ENCODE data around the gene PTPN23. TPM values are rescaled to one million over a fixed set of nuclear protein-coding genes. Genes with fewer than 3 reads are reported as not detected.
A peak's percentile ranks its signal among the peaks of the same experiment; 100 is the strongest.

PTPN23 gene
- total RNA-seq, 2 donors from 2014 or later, result 44.2 to 54.1 TPM

- Mint-ChIP-seq H3K4me1 (peaks cover 9% of the 10 kb centered on the region), H3K4me3 (no peak overlapping the region), H3K27ac (no peak overlapping the region), H3K27me3 (ENCODE audit: insufficient read depth) (no peaks in the 10 kb centered on the region), H3K9me3 (no peaks in the 10 kb centered on the region), H3K36me3 (ENCODE audit: low read depth) (peaks cover 22% of the 10 kb centered on the region)
- no peak for DNase-seq
- H3K4me3 ChIP-seq (ENCODE audit: low read length), result no peak overlapping the region
- TF ChIP-seq, protein P1, sequence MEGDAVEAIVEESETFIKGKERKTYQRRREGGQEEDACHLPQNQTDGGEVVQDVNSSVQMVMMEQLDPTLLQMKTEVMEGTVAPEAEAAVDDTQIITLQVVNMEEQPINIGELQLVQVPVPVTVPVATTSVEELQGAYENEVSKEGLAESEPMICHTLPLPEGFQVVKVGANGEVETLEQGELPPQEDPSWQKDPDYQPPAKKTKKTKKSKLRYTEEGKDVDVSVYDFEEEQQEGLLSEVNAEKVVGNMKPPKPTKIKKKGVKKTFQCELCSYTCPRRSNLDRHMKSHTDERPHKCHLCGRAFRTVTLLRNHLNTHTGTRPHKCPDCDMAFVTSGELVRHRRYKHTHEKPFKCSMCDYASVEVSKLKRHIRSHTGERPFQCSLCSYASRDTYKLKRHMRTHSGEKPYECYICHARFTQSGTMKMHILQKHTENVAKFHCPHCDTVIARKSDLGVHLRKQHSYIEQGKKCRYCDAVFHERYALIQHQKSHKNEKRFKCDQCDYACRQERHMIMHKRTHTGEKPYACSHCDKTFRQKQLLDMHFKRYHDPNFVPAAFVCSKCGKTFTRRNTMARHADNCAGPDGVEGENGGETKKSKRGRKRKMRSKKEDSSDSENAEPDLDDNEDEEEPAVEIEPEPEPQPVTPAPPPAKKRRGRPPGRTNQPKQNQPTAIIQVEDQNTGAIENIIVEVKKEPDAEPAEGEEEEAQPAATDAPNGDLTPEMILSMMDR (conservative IDR thresholded peaks at IDR 0.05), result no peak
- H3K9ac ChIP-seq (ENCODE audit: extremely low read depth, low read length, poor library complexity, severe bottlenecking), result no peak overlapping the region
- no peak overlapping the region for H3K27ac ChIP-seq (ENCODE audit: low read depth, low read length)
- H3K27me3 ChIP-seq (ENCODE audit: control insufficient read depth, insufficient read depth, low read length, poor library complexity, severe bottlenecking), result no peaks in the 10 kb centered on the region
- peaks cover 7% of the 10 kb centered on the region for H3K4me1 ChIP-seq (ENCODE audit: control insufficient read depth, insufficient read depth, low read length)
- H3K9me3 ChIP-seq (ENCODE audit: control insufficient read depth, low read length), result no peaks in the 10 kb centered on the region
- WGBS, 2 experiments (ENCODE audit: insufficient coverage in 1 of 2, insufficient read length in 1 of 2), result 97 to 100% methylated on average over 2 to 3 of the region's 3 CpGs
- peaks cover 21% of the 10 kb centered on the region for H3K36me3 ChIP-seq (ENCODE audit: control insufficient read depth, insufficient read depth, low read length)
These were observed 12.1 kb downstream of the PTPN23 start for GRCh38 chr3:47392933-47393332.

- Histone ChIP-seq H3K27ac (ENCODE audit: low read depth, low read length) (peak overlapping the region; percentile 80), H3K9ac (ENCODE audit: extremely low read depth, low read length, poor library complexity, severe bottlenecking) (no peak overlapping the region), H3K36me3 (ENCODE audit: control insufficient read depth, insufficient read depth, low read length) (peaks cover 15% of the 10 kb centered on the region), H3K9me3 (ENCODE audit: control insufficient read depth, low read length) (no peaks in the 10 kb centered on the region), H3K4me3 (ENCODE audit: low read length) (peak overlapping the region; percentile 66), H3K4me1 (ENCODE audit: control insufficient read depth, insufficient read depth, low read length) (peaks cover 7% of the 10 kb centered on the region), H3K27me3 (ENCODE audit: control insufficient read depth, insufficient read depth, low read length, poor library complexity, severe bottlenecking) (no peaks in the 10 kb centered on the region)
- no peak overlapping the region for H3K4me3 Mint-ChIP-seq
- H3K4me1 Mint-ChIP-seq, result peaks cover 9% of the 10 kb centered on the region
- no peaks in the 10 kb centered on the region for H3K9me3 Mint-ChIP-seq
- WGBS, 2 experiments (ENCODE audit: insufficient coverage in 1 of 2, insufficient read length in 1 of 2), result 74 to 86% methylated on average over 6 to 8 of the region's 8 CpGs
- no peaks in the 10 kb centered on the region for H3K27me3 Mint-ChIP-seq (ENCODE audit: insufficient read depth)
- TF ChIP-seq, protein P1 (conservative IDR thresholded peaks at IDR 0.05), result no peak
- no peak for DNase-seq
- peak overlapping the region; percentile 74 for H3K27ac Mint-ChIP-seq
- H3K36me3 Mint-ChIP-seq (ENCODE audit: low read depth), result peaks cover 26% of the 10 kb centered on the region
These were observed 13.5 kb downstream of the PTPN23 start for GRCh38 chr3:47394140-47394870.

- Histone ChIP-seq H3K9me3 (ENCODE audit: control insufficient read depth, low read length) (no peaks in the 10 kb centered on the region), H3K27ac (ENCODE audit: low read depth, low read length) (no peak overlapping the region), H3K9ac (ENCODE audit: extremely low read depth, low read length, poor library complexity, severe bottlenecking) (no peak overlapping the region), H3K36me3 (ENCODE audit: control insufficient read depth, insufficient read depth, low read length) (peaks cover 18% of the 10 kb centered on the region), H3K27me3 (ENCODE audit: control insufficient read depth, insufficient read depth, low read length, poor library complexity, severe bottlenecking) (no peaks in the 10 kb centered on the region), H3K4me1 (ENCODE audit: control insufficient read depth, insufficient read depth, low read length) (peaks cover 7% of the 10 kb centered on the region), H3K4me3 (ENCODE audit: low read length) (no peak overlapping the region)
- Mint-ChIP-seq H3K27me3 (ENCODE audit: insufficient read depth) (no peaks in the 10 kb centered on the region), H3K36me3 (ENCODE audit: low read depth) (peaks cover 32% of the 10 kb centered on the region), H3K27ac (peak overlapping the region; percentile 52), H3K4me3 (no peak overlapping the region), H3K9me3 (no peaks in the 10 kb centered on the region), H3K4me1 (peaks cover 9% of the 10 kb centered on the region)
- WGBS, 2 experiments (ENCODE audit: insufficient coverage in 1 of 2, insufficient read length in 1 of 2), result 87 to 100% methylated on average over 2 to 3 of the region's 3 CpGs
- TF ChIP-seq, protein P1 (conservative IDR thresholded peaks at IDR 0.05), result no peak
- no peak for DNase-seq
These were observed 14.1 kb downstream of the PTPN23 start for GRCh38 chr3:47394881-47395280.

All from endodermal cell (in vitro differentiated cells).